H1 (cell line): ENCODE measurements around the gene ZBTB42. TPM values are rescaled to one million over a fixed set of nuclear protein-coding genes. Genes with fewer than 3 reads are reported as not detected.

Experiments used
- CTCF ChIA-PET: fragments of 300-600 bp; sonication (Branson Sonifier 250); formaldehyde crosslinking; loops from one replicate; lab custom pipeline; 2021; ENCODE audit not compliant: partially characterized antibody; lab: Charles Lee
- POLR2A ChIA-PET: fragments of 300-600 bp; sonication (Branson Sonifier 250); formaldehyde crosslinking; loops from one replicate; lab custom pipeline; 2021; ENCODE audit warnings: inconsistent platforms; ENCODE audit not compliant: partially characterized antibody; lab: Charles Lee
- DNase-seq, 2 experiments: peaks; one replicate each; pipeline versions ENCODE4 v3.0.0 to v3.0.0-alpha.2; 2010 to 2022; ENCODE audit warnings: low spot score in 2 of 2, low read depth in 1 of 2, mixed read lengths in 1 of 2
- FAIRE-seq: peaks from 2 replicates; lab custom pipeline; 2011; peaks lifted over from hg19 to GRCh38; lab: Jason Lieb, UNC
- H2AFZ ChIP-seq: 2 replicates; pipeline ENCODE4 v1.8.1; 2012; ENCODE audit warnings: low read length, inconsistent platforms
- H2AK5ac ChIP-seq: 2 replicates; pipeline ENCODE4 v1.6.1; 2013; ENCODE audit warnings: low read depth, low read length
- H2BK120ac ChIP-seq: replicated peaks from 2 replicates; pipeline ENCODE3; 2013; ENCODE audit warnings: low read depth, low read length, inconsistent platforms
- H2BK12ac ChIP-seq: 2 replicates; pipeline ENCODE4 v1.6.1; 2013; ENCODE audit warnings: low read depth, low read length
- H2BK15ac ChIP-seq: 2 replicates; pipeline ENCODE4 v1.6.1; 2013; ENCODE audit warnings: low read length
- H2BK20ac ChIP-seq: 2 replicates; pipeline ENCODE4 v1.6.1; 2013; ENCODE audit warnings: low read length
- H2BK5ac ChIP-seq: 2 replicates; pipeline ENCODE4 v1.6.1; 2013; ENCODE audit warnings: low read depth, low read length
- H3K14ac ChIP-seq: 2 replicates; pipeline ENCODE4 v1.6.1; 2013; ENCODE audit warnings: inconsistent platforms; ENCODE audit not compliant: insufficient read length
- H3K18ac ChIP-seq: 2 replicates; pipeline ENCODE4 v1.6.1; 2013; ENCODE audit warnings: low read length; ENCODE audit errors: extremely low read depth
- H3K23ac ChIP-seq: 2 replicates; pipeline ENCODE4 v1.6.1; 2013; ENCODE audit warnings: inconsistent platforms; ENCODE audit not compliant: insufficient read length
- H3K23me2 ChIP-seq: 2 replicates; pipeline ENCODE4 v1.6.1; 2013; ENCODE audit warnings: low read depth, low read length
- H3K27ac ChIP-seq: 2 replicates; pipeline ENCODE4 v1.6.1; 2011; ENCODE audit warnings: low read depth, low read length, inconsistent platforms
- H3K27me3 ChIP-seq, 4 experiments: replicated peaks in 1 of 4; 1 replicate in 1 of 4; 2 replicates in 3 of 4; pipeline versions ENCODE4 v1.6.1 to v1.8.1; 2011 to 2013; ENCODE audit warnings: low read length in 3 of 4, mild to moderate bottlenecking in 3 of 4, inconsistent platforms in 2 of 4, mixed read lengths in 2 of 4, moderate library complexity in 1 of 4; ENCODE audit not compliant: control insufficient read depth in 3 of 4, insufficient read depth in 3 of 4; ENCODE audit errors: extremely low read depth in 1 of 4
- H3K36me3 ChIP-seq, 4 experiments: 2 replicates each; pipeline versions ENCODE4 v1.6.1 to v1.8.1; 2011 to 2013; ENCODE audit warnings: mild to moderate bottlenecking in 4 of 4, low read length in 3 of 4, moderate library complexity in 2 of 4, control low read depth in 1 of 4, inconsistent platforms in 1 of 4; ENCODE audit not compliant: insufficient read depth in 4 of 4, control insufficient read depth in 2 of 4
- H3K4ac ChIP-seq: replicated peaks from 2 replicates; pipeline ENCODE3; 2013; ENCODE audit warnings: low read length, low read depth, mixed read lengths, inconsistent platforms; ENCODE audit not compliant: insufficient read length
- H3K4me1 ChIP-seq, 4 experiments: replicated peaks in 1 of 4; 1 replicate in 1 of 4; 2 replicates in 3 of 4; pipeline versions ENCODE4 v1.6.1 to v1.8.1; 2011 to 2013; ENCODE audit warnings: low read length in 3 of 4, inconsistent platforms in 2 of 4, mixed read lengths in 1 of 4; ENCODE audit not compliant: insufficient read depth in 4 of 4, control insufficient read depth in 3 of 4
- H3K4me2 ChIP-seq, 2 experiments: 2 replicates each; pipeline versions ENCODE4 v1.6.1 to v1.8.1; 2011 to 2013; ENCODE audit warnings: low read depth in 2 of 2, low read length in 2 of 2, control low read depth in 1 of 2, inconsistent platforms in 1 of 2, mild to moderate bottlenecking in 1 of 2; ENCODE audit not compliant: insufficient read depth in 1 of 2
- H3K4me3 ChIP-seq, 4 experiments: fragments of 200-600, 300-600 bp in 1 of 4; sonication (generic), shearing (Covaris generic), sonication (Bioruptor Twin) in 1 of 4; 2 replicates each; pipeline versions ENCODE4 v1.5.1 to v1.8.1; 2011 to 2016; ENCODE audit warnings: low read length in 4 of 4, low read depth in 3 of 4, control low read depth in 2 of 4, inconsistent platforms in 2 of 4, mild to moderate bottlenecking in 2 of 4, mixed read lengths in 1 of 4, moderate library complexity in 1 of 4; ENCODE audit not compliant: insufficient read depth in 2 of 4; ENCODE audit errors: extremely low read depth in 1 of 4
- H3K56ac ChIP-seq: replicated peaks from 2 replicates; pipeline ENCODE3; 2013; ENCODE audit warnings: low read depth, mild to moderate bottlenecking, mixed read lengths, low read length, inconsistent platforms; ENCODE audit not compliant: insufficient read length
- H3K79me1 ChIP-seq: 2 replicates; pipeline ENCODE4 v1.6.1; 2013; ENCODE audit warnings: low read depth, low read length, control low read depth
- H3K79me2 ChIP-seq, 2 experiments: 2 replicates each; pipeline versions ENCODE4 v1.6.1 to v1.8.1; 2012 to 2013; ENCODE audit warnings: low read length in 2 of 2, mild to moderate bottlenecking in 2 of 2, inconsistent platforms in 1 of 2; ENCODE audit not compliant: insufficient read depth in 2 of 2, control insufficient read depth in 1 of 2
- H3K9ac ChIP-seq, 4 experiments: replicated peaks in 1 of 4; 1 replicate in 1 of 4; 2 replicates in 3 of 4; pipeline versions ENCODE4 v1.6.1 to v1.8.1; 2011 to 2013; ENCODE audit warnings: low read depth in 3 of 4, low read length in 3 of 4, control low read depth in 2 of 4, mild to moderate bottlenecking in 2 of 4, moderate library complexity in 2 of 4, inconsistent platforms in 1 of 4; ENCODE audit errors: extremely low read depth in 1 of 4
- H3K9me3 ChIP-seq, 2 experiments: 2 replicates each; pipeline versions ENCODE4 v1.6.1 to v1.8.1; 2012 to 2013; ENCODE audit warnings: mild to moderate bottlenecking in 2 of 2, moderate library complexity in 2 of 2, control low read depth in 1 of 2, inconsistent platforms in 1 of 2, low read depth in 1 of 2, low read length in 1 of 2, mixed read lengths in 1 of 2; ENCODE audit not compliant: insufficient read depth in 2 of 2
- H4K20me1 ChIP-seq, 2 experiments: replicated peaks in 1 of 2; 2 replicates each; pipeline versions ENCODE3 to v1.8.1; 2011 to 2013; ENCODE audit warnings: inconsistent platforms in 2 of 2, low read length in 2 of 2, mild to moderate bottlenecking in 1 of 2; ENCODE audit not compliant: insufficient read depth in 2 of 2, control insufficient read depth in 1 of 2
- H4K5ac ChIP-seq: 2 replicates; pipeline ENCODE4 v1.6.1; 2013; ENCODE audit warnings: low read length, low read depth, mixed read lengths, inconsistent platforms; ENCODE audit not compliant: insufficient read length
- H4K8ac ChIP-seq: 2 replicates; pipeline ENCODE4 v1.8.0; 2013; ENCODE audit warnings: mild to moderate bottlenecking, moderate library complexity, low read length, inconsistent platforms; ENCODE audit not compliant: insufficient read depth; ENCODE audit errors: extremely low read depth
- H4K91ac ChIP-seq: replicated peaks from 2 replicates; pipeline ENCODE3; 2013; ENCODE audit warnings: low read length, mixed read lengths, inconsistent platforms; ENCODE audit not compliant: insufficient read length
- BRCA1 ChIP-seq: IDR thresholded peaks from 2 replicates; pipeline ENCODE4 v1.6.1; 2012; ENCODE audit warnings: low read depth, low read length, improper control_type of control experiment
- CBX8 ChIP-seq: fragments of 300-800, 300-1000 bp; sonication (generic); IDR thresholded peaks from 2 replicates; pipeline ENCODE4 v1.7.1; 2016; ENCODE audit warnings: low read depth, low read length, borderline replicate concordance
- EGR1 ChIP-seq: IDR thresholded peaks from 2 replicates; pipeline ENCODE4 v1.6.1; 2011; ENCODE audit warnings: low read depth, low read length, borderline replicate concordance
- EZH2 ChIP-seq: fragments of 200-600 bp; sonication (generic); IDR thresholded peaks from 2 replicates; pipeline ENCODE4 v1.7.1; 2012; ENCODE audit warnings: low read depth, mild to moderate bottlenecking, moderate library complexity, low read length, inconsistent platforms; ENCODE audit not compliant: severe bottlenecking
- FOSL1 ChIP-seq: IDR thresholded peaks from 2 replicates; pipeline ENCODE4 v1.6.1; 2011; ENCODE audit warnings: mild to moderate bottlenecking, low read depth, low read length, moderate library complexity; ENCODE audit not compliant: insufficient read depth
- RXRA ChIP-seq: IDR thresholded peaks from 2 replicates; pipeline ENCODE4 v1.6.1; 2011; ENCODE audit warnings: low read depth, mild to moderate bottlenecking, low read length, moderate library complexity; ENCODE audit not compliant: insufficient read depth
- SP4 ChIP-seq: IDR thresholded peaks from 2 replicates; pipeline ENCODE4 v1.6.1; 2012; ENCODE audit warnings: low read length, inconsistent platforms
- USF2 ChIP-seq: IDR thresholded peaks from 2 replicates; pipeline ENCODE4 v1.6.1; 2011; ENCODE audit warnings: low read length, improper control_type of control experiment
- ZNF274 ChIP-seq: IDR thresholded peaks from 2 replicates; pipeline ENCODE4 v1.7.0; 2012; ENCODE audit warnings: low read length, borderline replicate concordance; ENCODE audit errors: extremely low read depth
- WGBS, 2 experiments: shearing (Covaris generic) in 1 of 2; methylation state at CpG; one replicate each; pipeline versions ENCODE4 v1.1.6 to v1.1.7; 2013 to 2015; ENCODE audit warnings: low lambda C conversion rate in 2 of 2, mixed read lengths in 2 of 2, inconsistent platforms in 1 of 2, low coverage in 1 of 2, missing lambda C conversion rate in 1 of 2; ENCODE audit not compliant: insufficient replicate concordance in 2 of 2, insufficient coverage in 1 of 2, insufficient read length in 1 of 2; ENCODE audit errors: extremely low coverage in 1 of 2, missing lambda C conversion rate in 1 of 2; 5-methylcytosine and 5-hydroxymethylcytosine counted together
- polyA plus RNA-seq, 7 experiments: library from polyadenylated mRNA; depleted of rRNA in 3 of 7; stranded (reverse) in 5 of 7; unstranded in 2 of 7; fragments of >200 nt in 5 of 7; fragments of 200-250 nt in 2 of 7; gene quantifications; 1 replicate in 5 of 7; 2 replicates in 1 of 7; 4 replicates in 1 of 7; pipeline versions ENCODE4 v1.2.1 to v1.2.3, GENCODE V29; 2011 to 2013; ENCODE audit warnings: missing spikeins in 2 of 7, mixed read lengths in 2 of 7
- total RNA-seq: library from RNA; stranded (reverse); fragmentation: NEBNext Ultra II Directional; extraction: Animal tissue kit (Norgen Biotek cat#: 25700); gene quantifications from 2 replicates; pipeline ENCODE4 v1.2.1, GENCODE V29; 2021

Gene ZBTB42
- total and polyA plus RNA-seq, 2 of the 8 experiments (the other 6 are each of a cell fraction or from before 2014, with no cell fraction given) = 2.8 to 3.1 TPM

DNA sequence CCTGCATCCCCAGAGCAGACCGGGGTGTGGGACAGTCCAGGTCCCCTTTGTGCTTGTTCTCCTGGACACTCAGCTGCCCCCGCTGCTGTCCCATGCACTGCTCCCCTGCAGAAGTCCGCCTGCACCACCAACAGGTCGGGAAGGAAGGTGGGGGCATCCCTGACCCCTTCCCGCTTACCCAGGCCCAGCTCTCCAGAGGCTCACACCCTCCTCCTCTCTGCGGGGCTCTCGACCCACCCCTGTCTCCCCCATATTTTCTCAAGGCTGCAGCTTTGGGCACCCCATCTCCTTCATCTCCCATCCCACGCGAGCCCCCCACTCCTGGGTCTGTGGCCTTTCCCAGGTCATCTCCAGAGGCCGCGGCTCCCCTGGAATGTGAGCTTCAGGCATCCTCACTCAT is 9.4 kb downstream of the ZBTB42 start:
- H2BK15ac ChIP-seq = no peak overlapping the region
- H3K23ac ChIP-seq = no peak overlapping the region
- no peak overlapping the region for H4K91ac ChIP-seq
- no peak overlapping the region for H2BK120ac ChIP-seq
- peaks cover 0 to 5% of the 10 kb centered on the region in 2 experiments for H4K20me1 ChIP-seq
- H3K79me1 ChIP-seq = peaks cover 2% of the 10 kb centered on the region; the same call in 1 of the 2 replicates
- no peak overlapping the region for H2BK5ac ChIP-seq
- no peaks in the 10 kb centered on the region for H3K79me2 ChIP-seq
- H3K23me2 ChIP-seq = peaks cover 6% of the 10 kb centered on the region; the same call in 1 of the 2 replicates
- no peak overlapping the region for H3K18ac ChIP-seq
- H3K9me3 ChIP-seq = no peaks in the 10 kb centered on the region
- WGBS, 2 experiments = 87% methylated on average over 11 of the region's 11 CpGs; no CpG with 5 or more reads in 1 of the 2 experiments
- H4K8ac ChIP-seq = no peak overlapping the region
- H2BK12ac ChIP-seq = no peak overlapping the region
- FAIRE-seq (no peak), DNase-seq (no peak)
- H3K4me2 ChIP-seq = no peak overlapping the region
- H4K5ac ChIP-seq = no peak overlapping the region
- no peak overlapping the region for H2AK5ac ChIP-seq
- H3K4ac ChIP-seq = no peak overlapping the region
- no peaks in the 10 kb centered on the region for H3K36me3 ChIP-seq
- no peak overlapping the region for H3K4me3 ChIP-seq
- H3K9ac ChIP-seq = no peak overlapping the region
- H3K56ac ChIP-seq = no peak overlapping the region
- no peak overlapping the region for H2AFZ ChIP-seq
- H3K27ac ChIP-seq = no peak overlapping the region
- 0 out of 7 replicates have a peak, but pooled peaks cover 0 to 2% (median 0%) of the 10 kb centered on the region in 4 experiments for H3K4me1 ChIP-seq
- H3K27me3 ChIP-seq = no peaks in the 10 kb centered on the region; a peak in 1 of 7 replicates
- no peak overlapping the region for H2BK20ac ChIP-seq
- ChIA-PET CTCF (interaction anchor here (0.6 to 1.4 kb wide), 2 partner anchors 11 to 44 kb away, joined by 3 to 5 read pairs; no protein-coding TSS in a partner anchor), POLR2A (interaction anchor here (0.6 to 1.3 kb wide), 2 partner anchors 34 to 81 kb away, joined by 3 read pairs; no protein-coding TSS in a partner anchor)
- H3K14ac ChIP-seq = no peak overlapping the region
- TF ChIP-seq EGR1 (no peak), CBX8 (no peak), FOSL1 (no peak), RXRA (no peak), USF2 (no peak), BRCA1 (no peak), EZH2 (no peak), SP4 (no peak), ZNF274 (no peak)
